ENCODE data around the gene SHB.
"Not testable (repeated sequence)": the region's sequence is repeated elsewhere in the genome, so short reads cannot be mapped to it uniquely, and the experiment has no call there.

The SHB gene

GRCh38 chr9:37966412-37967013, 102.5 kb downstream of the SHB start:
- no peak for DNase-seq

- not testable (repeated sequence) for DNase-seq
Measured at GRCh38 chr9:37965676-37966345, 103.2 kb downstream of the SHB start.

GRCh38 chr9:37965116-37965515, 103.9 kb downstream of the SHB start:
- DNase-seq, result no peak

GRCh38 chr9:37964740-37965081, 104.3 kb downstream of the SHB start:
- DNase-seq, result no peak

- no peak for DNase-seq
Measured at GRCh38 chr9:37963936-37964739, 104.9 kb downstream of the SHB start.

- DNase-seq, result no peak
Measured at GRCh38 chr9:37961351-37961750, 107.7 kb downstream of the SHB start.

GRCh38 chr9:37960631-37961030, 108.4 kb downstream of the SHB start:
- no peak for DNase-seq

GRCh38 chr9:37959976-37960375, 109.1 kb downstream of the SHB start:
- no peak for DNase-seq

GRCh38 chr9:37958154-37958553, 110.9 kb downstream of the SHB start:
- no peak for DNase-seq

GRCh38 chr9:37957664-37957953, 111.4 kb downstream of the SHB start:
- DNase-seq, result no peak

- no peak for DNase-seq
Measured at GRCh38 chr9:37956904-37957663, 111.9 kb downstream of the SHB start.

- DNase-seq, result no peak
Measured at GRCh38 chr9:37956423-37956820, 112.6 kb downstream of the SHB start.

- no peak for DNase-seq
Measured at GRCh38 chr9:37955781-37956422, 113.1 kb downstream of the SHB start.

GRCh38 chr9:37954581-37954981, 114.4 kb downstream of the SHB start:
- no peak for DNase-seq

- DNase-seq, result peak; percentile 32
Measured at GRCh38 chr9:37953775-37954437, 115.1 kb downstream of the SHB start.

- DNase-seq, result no peak
Measured at GRCh38 chr9:37953206-37953774, 115.7 kb downstream of the SHB start.

GRCh38 chr9:37952731-37953130, 116.3 kb downstream of the SHB start:
- no peak for DNase-seq

GRCh38 chr9:37951671-37952449, 117.2 kb downstream of the SHB start:
- no peak for DNase-seq

- no peak for DNase-seq
Measured at GRCh38 chr9:37950561-37950960, 118.5 kb downstream of the SHB start.

- DNase-seq, result no peak
Measured at GRCh38 chr9:37949576-37949975, 119.5 kb downstream of the SHB start.

- DNase-seq, result no peak
Measured at GRCh38 chr9:37948417-37948980, 120.5 kb downstream of the SHB start.

Measured in femur (tissue), 1 donor.